IMR-90 (cell line): Measurements from ENCODE around the gene XPA. TPM values are rescaled to one million over a fixed set of nuclear protein-coding genes. Genes with fewer than 3 reads are reported as not detected.

Experiments
- ATAC-seq: fragments of 200-7000 bp; cut with Tn5 transposase; 2 replicates; pipeline ENCODE4 v1.9.1; 2020; ENCODE audit warnings: low read depth, mild to moderate bottlenecking, moderate library complexity
- BruUV-seq: library from RNA; stranded (reverse); fragments of 400-500 nt; replicated peaks from 2 replicates; lab custom pipeline; 2021; lab: Mats Ljungman, UMichigan
- CTCF ChIA-PET: fragments of 300-600 bp; formaldehyde crosslinking; extraction: SDS; loops from one replicate; lab custom pipeline; 2021; ENCODE audit warnings: antibody characterized with exemption; lab: Yijun Ruan, JAX
- POLR2A ChIA-PET: fragments of 300-600 bp; sonication (Branson Sonifier 250); formaldehyde crosslinking; loops from one replicate; lab custom pipeline; 2022; ENCODE audit warnings: antibody characterized with exemption; ENCODE audit not compliant: unreplicated experiment; lab: Charles Lee
- DNase-seq: peaks from one replicate; pipeline ENCODE4 v3.0.0; 2013
- H2AFZ ChIP-seq: replicated peaks from 2 replicates; pipeline ENCODE3; 2013; ENCODE audit warnings: low read length, mild to moderate bottlenecking; ENCODE audit not compliant: poor library complexity
- H2AK5ac ChIP-seq: 2 replicates; pipeline ENCODE4 v1.6.1; 2013; ENCODE audit warnings: low read depth, low read length, inconsistent platforms
- H2AK9ac ChIP-seq: replicated peaks from 2 replicates; pipeline ENCODE3; 2013; ENCODE audit warnings: mild to moderate bottlenecking, low read depth, low read length, moderate library complexity; ENCODE audit not compliant: poor library complexity
- H2BK120ac ChIP-seq: 2 replicates; pipeline ENCODE4 v1.6.1; 2013; ENCODE audit warnings: low read depth, low read length, inconsistent platforms
- H2BK15ac ChIP-seq: 3 replicates; pipeline ENCODE4 v1.6.1; 2013; ENCODE audit warnings: low read depth, low read length, inconsistent platforms
- H2BK20ac ChIP-seq: 2 replicates; pipeline ENCODE4 v1.6.1; 2013; ENCODE audit warnings: low read depth, mild to moderate bottlenecking, inconsistent platforms, low read length, moderate library complexity
- H2BK5ac ChIP-seq: 2 replicates; pipeline ENCODE4 v1.6.1; 2013; ENCODE audit warnings: mild to moderate bottlenecking, low read depth, low read length, inconsistent platforms; ENCODE audit not compliant: poor library complexity, severe bottlenecking
- H3K14ac ChIP-seq: replicated peaks from 2 replicates; pipeline ENCODE4 v1.6.1; 2013; ENCODE audit warnings: low read depth, low read length, inconsistent platforms
- H3K18ac ChIP-seq: 2 replicates; pipeline ENCODE4 v1.6.1; 2013; ENCODE audit warnings: low read depth, low read length, control low read depth
- H3K23ac ChIP-seq: 2 replicates; pipeline ENCODE4 v1.6.1; 2013; ENCODE audit warnings: low read depth, low read length, inconsistent platforms
- H3K27ac ChIP-seq: 2 replicates; pipeline ENCODE4 v1.5.1; 2013; ENCODE audit warnings: mild to moderate bottlenecking, control low read depth, low read length; ENCODE audit not compliant: insufficient read depth
- H3K27me3 ChIP-seq: 2 replicates; pipeline ENCODE4 v1.6.1; 2013; ENCODE audit warnings: low read length; ENCODE audit not compliant: control insufficient read depth, insufficient read depth
- H3K36me3 ChIP-seq: 2 replicates; pipeline ENCODE4 v1.6.1; 2013; ENCODE audit warnings: low read length, mixed read lengths; ENCODE audit not compliant: control insufficient read depth, insufficient read depth
- H3K4ac ChIP-seq: 2 replicates; pipeline ENCODE4 v1.6.1; 2013; ENCODE audit warnings: low read depth, low read length, inconsistent platforms
- H3K4me1 ChIP-seq: 2 replicates; pipeline ENCODE4 v1.6.1; 2013; ENCODE audit warnings: low read length, mixed read lengths; ENCODE audit not compliant: control insufficient read depth, insufficient read depth
- H3K4me2 ChIP-seq: 2 replicates; pipeline ENCODE4 v1.6.1; 2013; ENCODE audit warnings: low read depth, mild to moderate bottlenecking, control low read depth, low read length, moderate library complexity
- H3K4me3 ChIP-seq: 2 replicates; pipeline ENCODE4 v1.5.1; 2013; ENCODE audit warnings: low read depth, mild to moderate bottlenecking, control low read depth, low read length, moderate library complexity; ENCODE audit not compliant: insufficient read depth
- H3K56ac ChIP-seq: 2 replicates; pipeline ENCODE4 v1.6.1; 2013; ENCODE audit warnings: low read length, inconsistent platforms; ENCODE audit not compliant: insufficient read depth; ENCODE audit errors: extremely low read depth
- H3K79me1 ChIP-seq, 2 experiments: 2 replicates each; pipeline ENCODE4 v1.6.1; 2013; ENCODE audit warnings: low read length in 2 of 2, inconsistent platforms in 1 of 2, low read depth in 1 of 2
- H3K9ac ChIP-seq: 2 replicates; pipeline ENCODE4 v1.6.1; 2013; ENCODE audit warnings: low read depth, low read length, control low read depth
- H3K9me1 ChIP-seq: 2 replicates; pipeline ENCODE4 v1.6.1; 2013; ENCODE audit warnings: low read length, inconsistent platforms; ENCODE audit not compliant: insufficient read depth
- H3K9me3 ChIP-seq: 2 replicates; pipeline ENCODE4 v1.6.1; 2013; ENCODE audit warnings: low read length; ENCODE audit not compliant: control insufficient read depth, insufficient read depth
- H4K20me1 ChIP-seq: 2 replicates; pipeline ENCODE4 v1.6.1; 2013; ENCODE audit warnings: low read length, inconsistent platforms; ENCODE audit not compliant: insufficient read depth
- H4K5ac ChIP-seq: 2 replicates; pipeline ENCODE4 v1.6.1; 2013; ENCODE audit warnings: mild to moderate bottlenecking, low read depth, low read length, control low read depth
- H4K8ac ChIP-seq, 2 experiments: 2 replicates each; pipeline ENCODE4 v1.6.1; 2013; ENCODE audit warnings: low read depth in 2 of 2, low read length in 2 of 2, control low read depth in 1 of 2, inconsistent platforms in 1 of 2
- H4K91ac ChIP-seq: 2 replicates; pipeline ENCODE4 v1.6.1; 2013; ENCODE audit warnings: low read depth, low read length, inconsistent platforms; ENCODE audit not compliant: insufficient read depth
- BHLHE40 ChIP-seq: fragments of 150-350 bp; IDR thresholded peaks from 2 replicates; pipeline ENCODE4 v1.6.1; 2016; ENCODE audit warnings: mild to moderate bottlenecking, low read depth, low read length
- FOS ChIP-seq: fragments of 150-350 bp; IDR thresholded peaks from 2 replicates; pipeline ENCODE4 v1.6.1; 2016; ENCODE audit warnings: low read depth, low read length
- MAFK ChIP-seq: IDR thresholded peaks from 2 replicates; pipeline ENCODE4 v1.6.1; 2012; ENCODE audit warnings: low read depth, low read length, improper control_type of control experiment
- POLR2A ChIP-seq: IDR thresholded peaks from 2 replicates; pipeline ENCODE4 v1.6.1; 2012; ENCODE audit warnings: mild to moderate bottlenecking, low read depth, low read length
- WGBS, 2 experiments: methylation state at CpG; one replicate each; pipeline versions ENCODE4 v1.1.5 to v1.1.7; 2013; ENCODE audit warnings: missing lambda C conversion rate in 2 of 2; ENCODE audit not compliant: insufficient read length in 1 of 2; ENCODE audit errors: extremely low coverage in 2 of 2; 5-methylcytosine and 5-hydroxymethylcytosine counted together
- dilution Hi-C: fragments of 300-500 bp; cut with HindIII; formaldehyde crosslinking; loops from one replicate; pipeline ENCODE4 v1.14.3; 2018; ENCODE audit warnings: low sequenced_read_pairs; ENCODE audit not compliant: unreplicated experiment
- in situ Hi-C: fragments of 300-500 bp; cut with MboI; formaldehyde crosslinking; loops from 3 replicates; pipeline ENCODE4 v1.14.3; 2019; ENCODE audit warnings: low sequenced_read_pairs, inconsistent platforms, mixed read lengths
- intact Hi-C: fragments of 100-400 bp; cut with micrococcal nuclease; formaldehyde crosslinking; loops from 2 replicates; pipeline ENCODE4 v1.10.0; 2022
- polyA plus RNA-seq, 3 experiments: library from polyadenylated mRNA; depleted of rRNA; stranded (reverse); fragments of >200 nt; gene quantifications; 2 replicates each; pipeline ENCODE4 v1.2.3, GENCODE V29; 2012; ENCODE audit warnings: low replicate concordance in 1 of 3
- total RNA-seq: library from RNA; depleted of rRNA; stranded (reverse); fragments of >200 nt; gene quantifications from 2 replicates; pipeline ENCODE4 v1.2.3, GENCODE V29; 2012

Gene XPA
- total and polyA plus RNA-seq, 2 of the 4 experiments (the other 2 are of a cell fraction): 1.4 to 2.2 TPM

DNA sequence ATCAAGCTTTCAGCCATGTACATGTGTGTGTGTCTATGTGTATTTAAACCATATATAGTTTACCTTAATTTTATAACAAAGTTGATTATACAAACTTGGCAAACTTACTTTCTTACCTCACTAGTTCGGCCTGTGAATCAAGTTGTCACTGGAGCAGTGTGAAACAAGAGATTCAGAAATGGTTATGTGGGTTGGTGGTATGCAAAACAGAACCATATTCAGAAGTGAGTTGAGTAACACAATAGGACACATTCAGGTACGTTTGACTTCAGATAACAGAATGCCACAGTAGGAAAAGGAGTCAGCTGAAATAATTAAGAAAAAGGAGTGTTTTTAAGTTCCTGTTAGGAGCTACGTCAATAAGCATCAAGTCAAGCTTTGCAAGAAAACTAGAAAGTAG, 21.5 kb downstream of the XPA start:
- ChIA-PET CTCF (interaction anchor here (0.7 kb wide), 1 partner anchor 36 kb away, joined by 3 read pairs; no protein-coding TSS in a partner anchor), POLR2A (no interaction called here)
- Histone ChIP-seq H2AK5ac (no peak overlapping the region), H4K8ac (no peak overlapping the region), H4K5ac (no peak overlapping the region), H3K14ac (no peak overlapping the region), H2BK20ac (no peak overlapping the region), H3K23ac (no peak overlapping the region), H2AFZ (no peak overlapping the region), H3K4me1 (peaks cover 4% of the 10 kb centered on the region; the same call in 1 of the 2 replicates), H3K27me3 (no peaks in the 10 kb centered on the region), H3K36me3 (peaks cover 47% of the 10 kb centered on the region), H2BK120ac (no peak overlapping the region), H4K91ac (no peak overlapping the region), H3K56ac (no peak overlapping the region), H3K79me1 (peaks cover 7 to 13% of the 10 kb centered on the region in 2 experiments; a peak in 3 of 4 replicates), H3K4ac (no peak overlapping the region), H3K27ac (no peak overlapping the region), H2BK5ac (no peak overlapping the region), H3K4me3 (no peak overlapping the region), H2BK15ac (no peak overlapping the region), H3K18ac (no peak overlapping the region), H3K9me1 (peaks cover 3% of the 10 kb centered on the region; the same call in 1 of the 2 replicates), H3K9me3 (no peaks in the 10 kb centered on the region), H2AK9ac (no peak overlapping the region), H4K20me1 (no peaks in the 10 kb centered on the region), H3K9ac (no peak overlapping the region), H3K4me2 (no peak overlapping the region)
- TF ChIP-seq POLR2A: no peak
- no peak for TF ChIP-seq BHLHE40
- no peak for TF ChIP-seq FOS
- TF ChIP-seq MAFK: no peak
- DNase-seq (no peak), ATAC-seq (no peak)
- no CpG with 5 or more reads among the region's 3 CpGs for WGBS, 2 experiments
- BruUV-seq: no TSS peak
- dilution Hi-C loops: no loop called here
- in situ Hi-C loops: no loop called here
- intact Hi-C loops: no loop called here
